Activated CD4-positive, alpha-beta T cell treated with anti-CD3 and anti-CD28 coated beads for 36 hours (primary cell): ENCODE data around the gene TMOD1. TPM values are rescaled to one million over a fixed set of nuclear protein-coding genes. Genes with fewer than 3 reads are reported as not detected.

ENCODE experiments used
- ATAC-seq: fragments of 200-7000 bp; cut with Tn5 transposase; one replicate; pipeline ENCODE4 v1.10.0; 2021; ENCODE audit warnings: mild to moderate bottlenecking, moderate library complexity
- CTCF ChIA-PET: fragments of 350-600 bp; sonication (Branson Sonifier 250); formaldehyde crosslinking; loops from one replicate; lab custom pipeline; 2021; ENCODE audit warnings: antibody characterized with exemption; lab: Charles Lee
- POLR2A ChIA-PET: fragments of 350-600 bp; sonication (Branson Sonifier 250); formaldehyde crosslinking; loops from one replicate; lab custom pipeline; 2021; ENCODE audit warnings: antibody characterized with exemption, inconsistent platforms; lab: Charles Lee
- DNase-seq: peaks from one replicate; pipeline ENCODE4 v3.0.0-alpha.2; 2020
- H3K27ac Mint-ChIP-seq: one replicate; pipeline ENCODE4 v1.8.0; 2021; ENCODE audit warnings: mixed read lengths
- H3K27me3 Mint-ChIP-seq: one replicate; pipeline ENCODE4 v1.8.0; 2021; ENCODE audit warnings: mixed read lengths
- H3K36me3 Mint-ChIP-seq: one replicate; pipeline ENCODE4 v1.8.0; 2021; ENCODE audit warnings: low read depth, mixed read lengths
- H3K4me1 Mint-ChIP-seq: one replicate; pipeline ENCODE4 v1.8.0; 2021; ENCODE audit warnings: mixed read lengths
- H3K4me3 Mint-ChIP-seq: one replicate; pipeline ENCODE4 v1.8.0; 2021; ENCODE audit warnings: mild to moderate bottlenecking, moderate library complexity, mixed read lengths
- H3K9me3 Mint-ChIP-seq: one replicate; pipeline ENCODE4 v1.8.0; 2021; ENCODE audit warnings: low read depth, mixed read lengths
- intact Hi-C, 2 experiments: fragments of 100-400 bp; cut with DNase I in 1 of 2; cut with micrococcal nuclease in 1 of 2; formaldehyde crosslinking; loops; one replicate each; pipeline versions ENCODE4 v1.14.2 to v1.15.1; 2022 to 2024; cut with DNase I, micrococcal nuclease
- total RNA-seq, 2 experiments: library from RNA; stranded (reverse); gene quantifications; one replicate each; pipeline ENCODE4 v1.2.3, GENCODE V29; 2021

TMOD1 gene
- total RNA-seq, 2 experiments from 2014 or later: 1.3 to 1.5 TPM

GRCh38 chr9:97560154-97560553 is 58.7 kb downstream of the TMOD1 start:
- POLR2A ChIA-PET: no interaction called here
- Mint-ChIP-seq H3K4me3 (no peak overlapping the region), H3K27ac (no peak overlapping the region), H3K4me1 (peaks cover 10% of the 10 kb centered on the region), H3K9me3 (no peaks in the 10 kb centered on the region), H3K36me3 (no peaks in the 10 kb centered on the region), H3K27me3 (peaks cover 14% of the 10 kb centered on the region)
- no peak for ATAC-seq
- CTCF ChIA-PET: no interaction called here
- DNase-seq: no peak
- intact Hi-C loops: no loop called here

GRCh38 chr9:97560851-97561250 is 59.4 kb downstream of the TMOD1 start:
- peaks cover 10% of the 10 kb centered on the region for H3K4me1 Mint-ChIP-seq
- DNase-seq: no peak
- ATAC-seq: no peak
- CTCF ChIA-PET: interaction anchor here (0.6 kb wide), 1 partner anchor 704 kb away, joined by 3 read pairs; no protein-coding TSS in a partner anchor
- no peaks in the 10 kb centered on the region for H3K36me3 Mint-ChIP-seq
- POLR2A ChIA-PET: no interaction called here
- H3K27me3 Mint-ChIP-seq: peaks cover 13% of the 10 kb centered on the region
- intact Hi-C loops: no loop called here
- no peaks in the 10 kb centered on the region for H3K9me3 Mint-ChIP-seq
- no peak overlapping the region for H3K4me3 Mint-ChIP-seq
- no peak overlapping the region for H3K27ac Mint-ChIP-seq

GRCh38 chr9:97561501-97561900 is 60.0 kb downstream of the TMOD1 start:
- ChIA-PET CTCF (interaction anchor here (0.6 kb wide), 2 partner anchors 16 to 80 kb away, joined by 3 read pairs; no protein-coding TSS in a partner anchor), POLR2A (no interaction called here)
- Mint-ChIP-seq H3K27ac (no peak overlapping the region), H3K4me3 (no peak overlapping the region), H3K9me3 (no peaks in the 10 kb centered on the region), H3K27me3 (peaks cover 11% of the 10 kb centered on the region), H3K36me3 (no peaks in the 10 kb centered on the region), H3K4me1 (peaks cover 10% of the 10 kb centered on the region)
- no peak for DNase-seq
- intact Hi-C loops: no loop called here
- ATAC-seq: no peak

- no peak for ATAC-seq
- CTCF ChIA-PET: interaction anchor here (0.7 kb wide), 1 partner anchor 36 kb away, joined by 3 read pairs; no protein-coding TSS in a partner anchor
- H3K4me3 Mint-ChIP-seq: no peak overlapping the region
- DNase-seq: no peak
- POLR2A ChIA-PET: no interaction called here
- peaks cover 7% of the 10 kb centered on the region for H3K27me3 Mint-ChIP-seq
- no peaks in the 10 kb centered on the region for H3K9me3 Mint-ChIP-seq
- H3K36me3 Mint-ChIP-seq: no peaks in the 10 kb centered on the region
- intact Hi-C loops: no loop called here
- peaks cover 10% of the 10 kb centered on the region for H3K4me1 Mint-ChIP-seq
- H3K27ac Mint-ChIP-seq: no peak overlapping the region
These were observed 61.1 kb downstream of the TMOD1 start for GRCh38 chr9:97562542-97562941.

GRCh38 chr9:97563458-97564135 is 62.1 kb downstream of the TMOD1 start:
- Mint-ChIP-seq H3K36me3 (no peaks in the 10 kb centered on the region), H3K27ac (no peak overlapping the region), H3K9me3 (no peaks in the 10 kb centered on the region), H3K4me1 (peaks cover 10% of the 10 kb centered on the region), H3K4me3 (no peak overlapping the region), H3K27me3 (peaks cover 5% of the 10 kb centered on the region)
- no peak for DNase-seq
- POLR2A ChIA-PET: no interaction called here
- CTCF ChIA-PET: no interaction called here
- intact Hi-C loops: no loop called here
- no peak for ATAC-seq

GRCh38 chr9:97564291-97565175 is 63.1 kb downstream of the TMOD1 start:
- Mint-ChIP-seq H3K4me3 (no peak overlapping the region), H3K9me3 (no peaks in the 10 kb centered on the region), H3K36me3 (no peaks in the 10 kb centered on the region), H3K27ac (no peak overlapping the region), H3K27me3 (peaks cover 5% of the 10 kb centered on the region), H3K4me1 (peaks cover 2% of the 10 kb centered on the region)
- POLR2A ChIA-PET: no interaction called here
- no peak for ATAC-seq
- DNase-seq: no peak
- intact Hi-C loops: no loop called here
- CTCF ChIA-PET: interaction anchor here (0.7 kb wide), 1 partner anchor 30 kb away, joined by 3 read pairs; no protein-coding TSS in a partner anchor

- no peak overlapping the region for H3K4me3 Mint-ChIP-seq
- DNase-seq (no peak), ATAC-seq (no peak)
- ChIA-PET POLR2A (no interaction called here), CTCF (no interaction called here)
- intact Hi-C loops: no loop called here
- H3K27ac Mint-ChIP-seq: no peak overlapping the region
- no peaks in the 10 kb centered on the region for H3K9me3 Mint-ChIP-seq
- peaks cover 5% of the 10 kb centered on the region for H3K27me3 Mint-ChIP-seq
- no peaks in the 10 kb centered on the region for H3K4me1 Mint-ChIP-seq
- H3K36me3 Mint-ChIP-seq: no peaks in the 10 kb centered on the region
These were observed 63.8 kb downstream of the TMOD1 start for GRCh38 chr9:97565262-97565661.

- Mint-ChIP-seq H3K36me3 (no peaks in the 10 kb centered on the region), H3K27me3 (peaks cover under 1% of the 10 kb centered on the region), H3K4me1 (no peaks in the 10 kb centered on the region), H3K9me3 (no peaks in the 10 kb centered on the region), H3K27ac (no peak overlapping the region), H3K4me3 (no peak overlapping the region)
- ATAC-seq (no peak), DNase-seq (no peak)
- ChIA-PET POLR2A (interaction anchor here (0.7 kb wide), 1 partner anchor 264 kb away, joined by 3 read pairs; no protein-coding TSS in a partner anchor), CTCF (interaction anchor here (0.8 to 1.0 kb wide), 2 partner anchors 12 to 32 kb away, joined by 3 read pairs; no protein-coding TSS in a partner anchor)
- intact Hi-C loops: no loop called here
These were observed 65.9 kb downstream of the TMOD1 start for GRCh38 chr9:97567182-97567893.

- no peaks in the 10 kb centered on the region for H3K36me3 Mint-ChIP-seq
- ChIA-PET CTCF (interaction anchor here (0.8 kb wide), 1 partner anchor 11 kb away, joined by 3 read pairs; no protein-coding TSS in a partner anchor), POLR2A (no interaction called here)
- no peak overlapping the region for H3K27ac Mint-ChIP-seq
- ATAC-seq (no peak), DNase-seq (no peak)
- H3K4me3 Mint-ChIP-seq: no peak overlapping the region
- H3K9me3 Mint-ChIP-seq: no peaks in the 10 kb centered on the region
- H3K27me3 Mint-ChIP-seq: no peaks in the 10 kb centered on the region
- H3K4me1 Mint-ChIP-seq: no peaks in the 10 kb centered on the region
- intact Hi-C loops: no loop called here
These were observed 66.4 kb downstream of the TMOD1 start for GRCh38 chr9:97567894-97568202.

GRCh38 chr9:97568461-97569275 is 67.2 kb downstream of the TMOD1 start:
- DNase-seq (no peak), ATAC-seq (no peak)
- ChIA-PET POLR2A (no interaction called here), CTCF (interaction anchor here (0.6 to 1.3 kb wide), 2 partner anchors 11 to 30 kb away, joined by 3 to 6 read pairs; no protein-coding TSS in a partner anchor)
- intact Hi-C loops: no loop called here
- H3K27ac Mint-ChIP-seq: no peak overlapping the region
- peaks cover 3% of the 10 kb centered on the region for H3K4me1 Mint-ChIP-seq
- no peaks in the 10 kb centered on the region for H3K36me3 Mint-ChIP-seq
- H3K27me3 Mint-ChIP-seq: no peaks in the 10 kb centered on the region
- no peak overlapping the region for H3K4me3 Mint-ChIP-seq
- H3K9me3 Mint-ChIP-seq: no peaks in the 10 kb centered on the region

- H3K4me1 Mint-ChIP-seq: peaks cover 18% of the 10 kb centered on the region
- no peaks in the 10 kb centered on the region for H3K9me3 Mint-ChIP-seq
- no peak for ATAC-seq
- no peaks in the 10 kb centered on the region for H3K27me3 Mint-ChIP-seq
- intact Hi-C loops: no loop called here
- DNase-seq: no peak
- H3K4me3 Mint-ChIP-seq: no peak overlapping the region
- ChIA-PET CTCF (no interaction called here), POLR2A (no interaction called here)
- no peaks in the 10 kb centered on the region for H3K36me3 Mint-ChIP-seq
- no peak overlapping the region for H3K27ac Mint-ChIP-seq
These were observed 69.4 kb downstream of the TMOD1 start for GRCh38 chr9:97570899-97571298.
